SHP77 treated with DMSO at 0.1 percent for 48 hours (cell line): ENCODE results near the gene SOCS7.

Experiments
- DNase-seq: peaks from one replicate; lab custom pipeline; 2025; lab: John Stamatoyannopoulos, UW

SOCS7 gene

GRCh38 chr17:38442548-38442947 is 90.9 kb downstream of the SOCS7 start:
- no peak for DNase-seq

- no peak for DNase-seq
Observed at GRCh38 chr17:38443356-38444031, 91.8 kb downstream of the SOCS7 start.

GRCh38 chr17:38444151-38444550 is 92.5 kb downstream of the SOCS7 start:
- no peak for DNase-seq

GRCh38 chr17:38447502-38448085 is 96.0 kb downstream of the SOCS7 start:
- no peak for DNase-seq

- DNase-seq, result no peak
Observed at GRCh38 chr17:38448208-38448771, 96.6 kb downstream of the SOCS7 start.

GRCh38 chr17:38449364-38449763 is 97.7 kb downstream of the SOCS7 start:
- DNase-seq, result no peak

GRCh38 chr17:38450557-38451029 is 98.9 kb downstream of the SOCS7 start:
- no peak for DNase-seq

GRCh38 chr17:38451030-38451839 is 99.6 kb downstream of the SOCS7 start:
- no peak for DNase-seq

GRCh38 chr17:38451840-38452529 is 100.3 kb downstream of the SOCS7 start:
- no peak for DNase-seq

GRCh38 chr17:38452719-38453118 is 101.1 kb downstream of the SOCS7 start:
- no peak for DNase-seq

- no peak for DNase-seq
Observed at GRCh38 chr17:38453951-38454421, 102.3 kb downstream of the SOCS7 start.

- DNase-seq, result no peak
Observed at GRCh38 chr17:38454532-38454931, 102.9 kb downstream of the SOCS7 start.
